ENCODE results near the gene CIRBP. TPM values are rescaled to one million over a fixed set of nuclear protein-coding genes. Genes with fewer than 3 reads are reported as not detected.
"Not testable (repeated sequence)": the region's sequence is repeated elsewhere in the genome, so short reads cannot be mapped to it uniquely, and the experiment has no call there.

The CIRBP gene
- total RNA-seq, 1 donor from 2014 or later, result 184 TPM

DNA sequence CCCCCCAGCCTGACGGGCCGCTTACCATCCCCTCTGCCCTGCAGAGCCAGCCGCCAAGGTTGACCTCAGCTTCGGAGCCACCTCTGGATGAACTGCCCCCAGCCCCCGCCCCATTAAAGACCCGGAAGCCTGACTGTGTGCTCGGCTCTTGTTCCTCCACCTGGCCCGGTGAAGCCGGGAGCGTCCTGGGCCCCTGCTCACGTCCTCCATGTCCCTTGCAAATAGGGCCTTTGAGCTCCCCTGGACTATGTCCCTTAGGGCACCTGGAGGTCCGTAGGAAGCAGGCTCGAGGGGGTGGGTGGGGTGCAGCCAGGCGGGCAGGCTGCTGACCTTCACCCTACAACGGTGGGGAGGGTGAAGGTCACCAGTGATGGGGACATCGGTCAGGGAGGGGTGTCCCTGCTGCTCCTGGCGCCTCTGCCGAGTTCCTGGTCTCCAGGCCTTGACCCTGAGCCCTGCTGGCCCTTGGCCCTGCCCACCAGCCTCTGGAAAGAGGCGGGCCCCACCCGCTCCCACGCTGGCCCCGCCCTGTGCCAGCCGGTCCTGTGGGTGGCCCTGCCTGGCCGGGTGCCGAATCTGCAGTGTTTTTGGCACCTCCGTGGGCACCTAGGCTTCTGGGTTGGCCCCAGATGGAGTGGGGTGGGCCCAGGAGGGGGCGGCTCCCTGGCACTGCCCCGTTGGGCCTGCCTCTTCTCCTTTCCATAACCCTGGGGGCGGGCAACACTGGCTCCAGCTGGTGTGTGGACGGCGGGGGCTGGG is 24.3 kb upstream of the CIRBP start:
- no peak overlapping the region for H3K4me3 Mint-ChIP-seq (ENCODE audit: unreplicated experiment)
- no peaks in the 10 kb centered on the region for H3K27me3 Mint-ChIP-seq (ENCODE audit: low read depth, unreplicated experiment)
- peaks cover 27% of the 10 kb centered on the region for H4K20me1 ChIP-seq (ENCODE audit: insufficient read depth, low read length)
- no peaks in the 10 kb centered on the region for H3K9me3 ChIP-seq (ENCODE audit: insufficient read depth, low read depth, low read length)
- H3K4me2 ChIP-seq (ENCODE audit: low read length), result peak overlapping the region; percentile 98
- peak overlapping the region; percentile 49 for H3K9ac ChIP-seq (ENCODE audit: low read length)
- H2AFZ ChIP-seq (ENCODE audit: low read depth, low read length), result no peak overlapping the region
- no peaks in the 10 kb centered on the region for H3K36me3 Mint-ChIP-seq (ENCODE audit: low read depth, unreplicated experiment)
- TF ChIP-seq, protein P1, sequence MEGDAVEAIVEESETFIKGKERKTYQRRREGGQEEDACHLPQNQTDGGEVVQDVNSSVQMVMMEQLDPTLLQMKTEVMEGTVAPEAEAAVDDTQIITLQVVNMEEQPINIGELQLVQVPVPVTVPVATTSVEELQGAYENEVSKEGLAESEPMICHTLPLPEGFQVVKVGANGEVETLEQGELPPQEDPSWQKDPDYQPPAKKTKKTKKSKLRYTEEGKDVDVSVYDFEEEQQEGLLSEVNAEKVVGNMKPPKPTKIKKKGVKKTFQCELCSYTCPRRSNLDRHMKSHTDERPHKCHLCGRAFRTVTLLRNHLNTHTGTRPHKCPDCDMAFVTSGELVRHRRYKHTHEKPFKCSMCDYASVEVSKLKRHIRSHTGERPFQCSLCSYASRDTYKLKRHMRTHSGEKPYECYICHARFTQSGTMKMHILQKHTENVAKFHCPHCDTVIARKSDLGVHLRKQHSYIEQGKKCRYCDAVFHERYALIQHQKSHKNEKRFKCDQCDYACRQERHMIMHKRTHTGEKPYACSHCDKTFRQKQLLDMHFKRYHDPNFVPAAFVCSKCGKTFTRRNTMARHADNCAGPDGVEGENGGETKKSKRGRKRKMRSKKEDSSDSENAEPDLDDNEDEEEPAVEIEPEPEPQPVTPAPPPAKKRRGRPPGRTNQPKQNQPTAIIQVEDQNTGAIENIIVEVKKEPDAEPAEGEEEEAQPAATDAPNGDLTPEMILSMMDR (IDR thresholded peaks at IDR 0.05; ENCODE audit: insufficient read depth, low read depth, low read length), result no peak
- TF ChIP-seq EZH2 (IDR thresholded peaks at IDR 0.05; ENCODE audit: insufficient read depth, low read length), result no peak
- H3K4me1 ChIP-seq (ENCODE audit: insufficient read depth, low read length), result peaks cover 42% of the 10 kb centered on the region
- H3K4me3 ChIP-seq (ENCODE audit: insufficient read depth, low read depth, low read length), result no peak overlapping the region
- no peaks in the 10 kb centered on the region for H3K27me3 ChIP-seq (ENCODE audit: insufficient read depth, low read length)
- no peaks in the 10 kb centered on the region for H3K9me3 Mint-ChIP-seq (ENCODE audit: unreplicated experiment)
- peaks cover 42% of the 10 kb centered on the region for H3K79me2 ChIP-seq (ENCODE audit: insufficient read depth, low read length)
- H3K27ac Mint-ChIP-seq (ENCODE audit: unreplicated experiment), result no peak overlapping the region
- no peak overlapping the region for H3K27ac ChIP-seq (ENCODE audit: low read depth, low read length)
- H3K36me3 ChIP-seq (ENCODE audit: insufficient read depth, low read length), result no peaks in the 10 kb centered on the region
- FAIRE-seq, result no peak
- no peak for DNase-seq (ENCODE audit: low read depth)
- peaks cover 4% of the 10 kb centered on the region for H3K4me1 Mint-ChIP-seq (ENCODE audit: low read depth, unreplicated experiment)

DNA sequence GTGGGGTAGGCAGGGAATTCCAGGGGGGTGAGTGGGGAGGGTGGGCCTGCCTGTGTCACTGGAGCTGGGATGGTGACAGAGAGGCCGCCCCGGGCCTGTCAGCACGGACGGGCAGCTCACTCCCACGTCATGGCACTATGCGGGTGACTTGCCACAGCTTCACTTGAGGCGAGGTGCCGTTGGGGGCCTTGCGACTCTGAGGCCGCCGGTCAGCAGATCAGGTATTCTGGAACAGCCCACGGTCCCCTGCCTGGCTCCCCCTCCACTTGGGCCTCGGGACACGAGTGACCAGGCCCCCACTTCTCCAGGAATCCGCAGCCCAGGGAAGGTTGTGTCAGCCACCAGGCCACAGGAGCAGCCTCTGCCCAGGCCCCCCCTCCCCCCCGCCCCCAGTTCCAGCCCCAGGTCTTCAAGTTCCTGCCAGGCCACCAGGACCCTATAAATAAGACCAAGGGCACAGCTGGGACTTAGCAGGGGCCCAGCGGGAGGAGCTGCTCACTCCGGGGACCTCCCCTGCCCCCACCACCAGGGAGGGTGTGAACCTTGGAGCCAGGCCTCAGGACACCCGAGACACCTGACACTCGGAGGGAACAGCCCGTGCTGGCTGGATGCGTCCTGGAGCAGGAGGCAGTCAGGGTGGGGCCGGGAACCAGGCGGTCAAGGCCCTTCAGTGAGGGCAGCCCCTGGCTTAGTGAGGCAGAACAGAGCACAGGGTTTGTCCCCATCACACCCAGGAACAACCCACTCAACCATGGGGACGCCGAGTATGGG is 23.5 kb upstream of the CIRBP start:
- no peaks in the 10 kb centered on the region for H3K27me3 ChIP-seq (ENCODE audit: insufficient read depth, low read length)
- Mint-ChIP-seq H3K27me3 (ENCODE audit: low read depth, unreplicated experiment) (no peaks in the 10 kb centered on the region), H3K4me3 (ENCODE audit: unreplicated experiment) (no peak overlapping the region), H3K36me3 (ENCODE audit: low read depth, unreplicated experiment) (no peaks in the 10 kb centered on the region), H3K4me1 (ENCODE audit: low read depth, unreplicated experiment) (peaks cover 4% of the 10 kb centered on the region), H3K9me3 (ENCODE audit: unreplicated experiment) (no peaks in the 10 kb centered on the region), H3K27ac (ENCODE audit: unreplicated experiment) (no peak overlapping the region)
- H3K4me1 ChIP-seq (ENCODE audit: insufficient read depth, low read length), result peaks cover 40% of the 10 kb centered on the region
- no peak for FAIRE-seq
- H2AFZ ChIP-seq (ENCODE audit: low read depth, low read length), result no peak overlapping the region
- H4K20me1 ChIP-seq (ENCODE audit: insufficient read depth, low read length), result peaks cover 27% of the 10 kb centered on the region
- DNase-seq (ENCODE audit: low read depth), result no peak
- no peak overlapping the region for H3K4me2 ChIP-seq (ENCODE audit: low read length)
- no peak overlapping the region for H3K27ac ChIP-seq (ENCODE audit: low read depth, low read length)
- H3K9me3 ChIP-seq (ENCODE audit: insufficient read depth, low read depth, low read length), result no peaks in the 10 kb centered on the region
- H3K4me3 ChIP-seq (ENCODE audit: insufficient read depth, low read depth, low read length), result no peak overlapping the region
- no peak overlapping the region for H3K9ac ChIP-seq (ENCODE audit: low read length)
- H3K79me2 ChIP-seq (ENCODE audit: insufficient read depth, low read length), result peaks cover 50% of the 10 kb centered on the region
- TF ChIP-seq, protein P1 (IDR thresholded peaks at IDR 0.05; ENCODE audit: insufficient read depth, low read depth, low read length), result no peak
- no peak for TF ChIP-seq EZH2 (IDR thresholded peaks at IDR 0.05; ENCODE audit: insufficient read depth, low read length)
- no peaks in the 10 kb centered on the region for H3K36me3 ChIP-seq (ENCODE audit: insufficient read depth, low read length)

DNA sequence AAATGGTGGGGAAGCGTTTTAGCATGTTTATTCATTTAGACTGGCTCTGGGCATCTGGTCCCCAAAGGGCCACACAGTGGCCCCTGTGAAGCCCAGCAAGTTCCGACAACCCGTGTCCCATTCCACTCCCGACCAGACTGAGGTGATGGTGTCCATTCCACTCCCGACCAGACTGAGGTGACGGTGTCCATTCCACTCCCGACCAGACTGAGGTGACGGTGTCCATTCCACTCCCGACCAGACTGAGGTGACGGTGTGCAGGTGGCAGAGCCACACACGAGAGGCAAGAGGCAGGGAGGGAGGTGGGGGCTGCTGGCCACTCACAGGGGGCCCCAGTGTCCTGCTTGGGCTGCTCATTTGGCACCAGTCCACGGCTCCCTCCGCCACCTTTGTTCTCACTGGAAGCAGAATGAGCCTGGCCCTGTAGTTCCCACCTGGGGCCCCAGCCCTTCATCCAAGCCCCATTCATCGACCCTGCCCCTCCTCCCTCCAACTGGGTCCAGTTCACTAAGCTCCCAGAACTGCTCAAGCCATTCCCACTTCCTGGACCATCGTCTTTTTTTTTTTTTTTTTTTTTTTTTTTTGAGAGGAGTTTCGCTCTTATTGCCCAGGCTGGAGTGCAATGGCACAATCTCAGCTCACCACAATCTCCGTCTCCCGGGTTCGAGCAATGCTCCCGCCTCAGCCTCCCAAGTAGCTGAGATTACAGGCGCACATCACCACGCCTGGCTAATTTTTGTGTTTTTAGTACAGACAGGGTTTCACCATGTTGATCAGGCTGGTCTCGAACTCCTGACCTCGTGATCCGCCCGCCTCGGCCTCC is 22.7 kb upstream of the CIRBP start:
- H3K27ac Mint-ChIP-seq (ENCODE audit: unreplicated experiment), result peak overlapping the region; percentile 53
- not testable (repeated sequence) for H3K4me1 Mint-ChIP-seq (ENCODE audit: low read depth, unreplicated experiment); H3K4me2 ChIP-seq (ENCODE audit: low read length); H3K27ac ChIP-seq (ENCODE audit: low read depth, low read length); H3K27me3 ChIP-seq (ENCODE audit: insufficient read depth, low read length); DNase-seq (ENCODE audit: low read depth); H2AFZ ChIP-seq (ENCODE audit: low read depth, low read length); H3K9me3 ChIP-seq (ENCODE audit: insufficient read depth, low read depth, low read length); H3K36me3 Mint-ChIP-seq (ENCODE audit: low read depth, unreplicated experiment); H3K27me3 Mint-ChIP-seq (ENCODE audit: low read depth, unreplicated experiment); H3K9ac ChIP-seq (ENCODE audit: low read length); H3K36me3 ChIP-seq (ENCODE audit: insufficient read depth, low read length); FAIRE-seq; H3K9me3 Mint-ChIP-seq (ENCODE audit: unreplicated experiment); H3K4me3 ChIP-seq (ENCODE audit: insufficient read depth, low read depth, low read length)
- H3K4me1 ChIP-seq (ENCODE audit: insufficient read depth, low read length), result peaks cover 33% of the 10 kb centered on the region
- peaks cover 34% of the 10 kb centered on the region for H4K20me1 ChIP-seq (ENCODE audit: insufficient read depth, low read length)
- peak overlapping the region; percentile 50 for H3K4me3 Mint-ChIP-seq (ENCODE audit: unreplicated experiment)
- H3K79me2 ChIP-seq (ENCODE audit: insufficient read depth, low read length), result peaks cover 58% of the 10 kb centered on the region

Data from astrocyte (in vitro differentiated cells and primary cell).